ENCODE results near the gene PTPRD. TPM values are rescaled to one million over a fixed set of nuclear protein-coding genes. Genes with fewer than 3 reads are reported as not detected.

The PTPRD gene
- total RNA-seq, 3 donors from 2014 or later: 2.9 to 5.4 (median 3.6) TPM

DNA sequence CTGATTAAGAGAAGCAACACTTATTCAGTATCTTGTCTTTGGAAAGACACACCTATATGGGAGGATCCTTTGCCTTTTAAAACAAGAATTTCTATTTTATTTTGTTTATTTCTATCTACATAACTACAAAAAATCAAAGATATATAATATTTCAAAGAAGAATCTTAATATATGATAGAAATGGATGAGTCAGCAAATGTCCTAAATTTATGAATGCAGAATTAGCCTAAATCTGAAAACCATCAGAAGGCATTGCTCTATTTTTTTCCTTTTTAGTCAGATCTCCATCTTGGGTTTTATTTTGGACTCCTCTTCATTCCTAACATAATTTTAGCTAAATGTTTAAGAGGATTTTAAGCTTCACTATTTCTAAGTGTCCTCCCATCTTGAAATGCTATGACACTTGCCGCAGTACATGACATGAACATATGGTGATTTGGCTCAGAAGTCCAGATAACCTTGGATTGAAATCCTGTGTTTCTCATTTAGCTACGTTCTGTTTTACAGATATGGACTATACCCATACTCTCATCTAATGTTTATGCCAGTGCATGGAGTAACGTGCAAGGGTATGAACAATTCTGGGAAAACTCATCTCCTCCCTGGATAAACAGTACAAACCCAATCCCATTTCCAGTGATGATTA, 1490.4 kb downstream of the PTPRD start:
- no peaks in the 10 kb centered on the region for H3K27me3 ChIP-seq
- no peaks in the 10 kb centered on the region for H3K36me3 ChIP-seq
- H3K4me1 ChIP-seq: no peaks in the 10 kb centered on the region
- no peaks in the 10 kb centered on the region for H3K9me3 ChIP-seq
- DNase-seq (ENCODE audit: low spot score in 2 of 2): no peak
- no peak overlapping the region for H3K4me3 ChIP-seq
- TF ChIP-seq POLR2A (IDR thresholded peaks at IDR 0.05): no peak
- TF ChIP-seq, protein P1, sequence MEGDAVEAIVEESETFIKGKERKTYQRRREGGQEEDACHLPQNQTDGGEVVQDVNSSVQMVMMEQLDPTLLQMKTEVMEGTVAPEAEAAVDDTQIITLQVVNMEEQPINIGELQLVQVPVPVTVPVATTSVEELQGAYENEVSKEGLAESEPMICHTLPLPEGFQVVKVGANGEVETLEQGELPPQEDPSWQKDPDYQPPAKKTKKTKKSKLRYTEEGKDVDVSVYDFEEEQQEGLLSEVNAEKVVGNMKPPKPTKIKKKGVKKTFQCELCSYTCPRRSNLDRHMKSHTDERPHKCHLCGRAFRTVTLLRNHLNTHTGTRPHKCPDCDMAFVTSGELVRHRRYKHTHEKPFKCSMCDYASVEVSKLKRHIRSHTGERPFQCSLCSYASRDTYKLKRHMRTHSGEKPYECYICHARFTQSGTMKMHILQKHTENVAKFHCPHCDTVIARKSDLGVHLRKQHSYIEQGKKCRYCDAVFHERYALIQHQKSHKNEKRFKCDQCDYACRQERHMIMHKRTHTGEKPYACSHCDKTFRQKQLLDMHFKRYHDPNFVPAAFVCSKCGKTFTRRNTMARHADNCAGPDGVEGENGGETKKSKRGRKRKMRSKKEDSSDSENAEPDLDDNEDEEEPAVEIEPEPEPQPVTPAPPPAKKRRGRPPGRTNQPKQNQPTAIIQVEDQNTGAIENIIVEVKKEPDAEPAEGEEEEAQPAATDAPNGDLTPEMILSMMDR (IDR thresholded peaks at IDR 0.05): no peak
- no peak for TF ChIP-seq POLR2AphosphoS5 (IDR thresholded peaks at IDR 0.05)
- no peak overlapping the region for H3K27ac ChIP-seq
- intact Hi-C loops (cut with DNase I; ENCODE audit: low total_unique reads): no loop called here

DNA sequence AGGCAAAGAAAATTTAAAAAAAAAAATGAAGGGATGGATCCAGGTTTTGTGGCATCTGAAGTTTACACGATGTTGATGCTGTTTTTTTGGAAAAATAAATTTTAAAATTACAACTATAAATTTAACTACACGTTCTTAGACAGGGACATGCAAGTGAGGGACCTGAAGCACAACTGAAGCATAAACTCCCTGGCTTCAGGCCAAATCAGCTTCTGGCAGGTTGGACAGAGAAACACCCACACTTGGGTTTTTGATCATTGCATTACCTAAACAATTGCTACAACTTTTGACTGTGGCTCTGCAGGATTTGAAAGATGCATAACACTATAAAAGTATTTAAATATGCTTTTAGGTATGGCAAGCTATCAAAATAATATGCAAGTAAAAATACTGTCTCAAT, 1494.9 kb downstream of the PTPRD start:
- no peaks in the 10 kb centered on the region for H3K27me3 ChIP-seq
- H3K27ac ChIP-seq: no peak overlapping the region
- TF ChIP-seq POLR2AphosphoS5 (IDR thresholded peaks at IDR 0.05): no peak
- TF ChIP-seq POLR2A (IDR thresholded peaks at IDR 0.05): no peak
- TF ChIP-seq, protein P1 (IDR thresholded peaks at IDR 0.05): no peak
- intact Hi-C loops (cut with DNase I; ENCODE audit: low total_unique reads): no loop called here
- H3K4me1 ChIP-seq: no peaks in the 10 kb centered on the region
- DNase-seq (ENCODE audit: low spot score in 2 of 2): no peak
- H3K9me3 ChIP-seq: no peaks in the 10 kb centered on the region
- H3K4me3 ChIP-seq: no peak overlapping the region
- H3K36me3 ChIP-seq: no peaks in the 10 kb centered on the region

DNA sequence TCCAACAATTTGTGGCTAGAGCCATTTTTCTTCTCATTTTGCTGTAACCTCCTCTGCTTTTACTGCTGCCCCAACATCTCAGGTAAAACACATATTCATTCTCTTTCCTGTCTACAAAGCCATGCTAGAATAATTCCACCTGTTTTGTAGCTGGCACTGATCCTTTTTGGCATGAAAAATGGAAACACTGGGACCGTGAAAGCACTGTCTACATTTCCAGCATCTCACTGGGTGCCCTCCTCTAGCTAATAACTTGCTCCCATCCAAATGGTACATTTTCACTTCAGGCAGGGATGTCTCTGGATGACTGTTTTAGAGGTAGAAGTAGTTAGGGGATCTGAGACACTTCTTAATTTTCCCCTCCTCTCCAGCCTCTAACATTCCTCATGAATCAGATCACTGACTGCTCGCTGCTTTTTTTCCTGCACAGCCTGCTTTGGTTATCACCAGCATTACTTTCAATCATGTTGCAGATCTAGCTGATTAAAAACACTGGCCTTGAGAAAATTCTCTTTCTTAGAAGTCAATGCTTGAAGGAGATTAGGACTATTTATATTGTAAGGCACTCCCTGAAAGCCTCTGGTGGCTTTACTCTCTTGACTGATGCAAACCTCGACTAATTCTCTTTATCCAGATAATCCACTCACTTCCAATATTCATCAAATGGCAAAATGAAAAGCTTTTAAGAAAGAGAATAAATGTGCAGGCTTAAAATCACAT, 1500.6 kb downstream of the PTPRD start:
- Histone ChIP-seq H3K36me3 (no peaks in the 10 kb centered on the region), H3K4me3 (no peak overlapping the region), H3K9me3 (no peaks in the 10 kb centered on the region), H3K27ac (no peak overlapping the region), H3K4me1 (no peaks in the 10 kb centered on the region), H3K27me3 (no peaks in the 10 kb centered on the region)
- DNase-seq (ENCODE audit: low spot score in 2 of 2): no peak
- TF ChIP-seq, protein P1 (IDR thresholded peaks at IDR 0.05): no peak
- no peak for TF ChIP-seq POLR2AphosphoS5 (IDR thresholded peaks at IDR 0.05)
- TF ChIP-seq POLR2A (IDR thresholded peaks at IDR 0.05): no peak
- intact Hi-C loops (cut with DNase I; ENCODE audit: low total_unique reads): no loop called here

DNA sequence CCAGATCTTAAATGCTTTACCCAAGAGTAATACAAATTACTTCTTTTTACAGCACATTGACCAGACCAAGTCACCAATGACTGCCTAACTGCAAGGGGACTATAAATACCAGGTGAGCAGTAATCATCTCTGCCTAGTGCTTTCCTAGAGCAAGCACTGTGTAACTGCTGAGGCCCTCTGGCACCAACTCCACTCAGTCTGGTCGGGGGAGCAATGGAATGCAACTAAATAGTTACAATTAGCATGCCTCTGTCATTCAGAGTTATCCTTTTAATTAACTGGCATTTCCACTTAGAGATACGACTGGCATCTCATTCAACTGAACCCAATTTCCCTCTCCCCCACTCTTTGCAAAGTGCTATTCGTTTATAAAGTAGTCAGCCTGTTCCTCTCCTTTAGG, 1504.2 kb downstream of the PTPRD start:
- Histone ChIP-seq H3K36me3 (no peaks in the 10 kb centered on the region), H3K9me3 (no peaks in the 10 kb centered on the region), H3K27me3 (no peaks in the 10 kb centered on the region), H3K4me3 (no peak overlapping the region), H3K4me1 (no peaks in the 10 kb centered on the region), H3K27ac (no peak overlapping the region)
- DNase-seq (ENCODE audit: low spot score in 2 of 2): no peak
- intact Hi-C loops (cut with DNase I; ENCODE audit: low total_unique reads): no loop called here
- TF ChIP-seq POLR2AphosphoS5 (IDR thresholded peaks at IDR 0.05): no peak
- no peak for TF ChIP-seq POLR2A (IDR thresholded peaks at IDR 0.05)
- TF ChIP-seq, protein P1 (IDR thresholded peaks at IDR 0.05): no peak

DNA sequence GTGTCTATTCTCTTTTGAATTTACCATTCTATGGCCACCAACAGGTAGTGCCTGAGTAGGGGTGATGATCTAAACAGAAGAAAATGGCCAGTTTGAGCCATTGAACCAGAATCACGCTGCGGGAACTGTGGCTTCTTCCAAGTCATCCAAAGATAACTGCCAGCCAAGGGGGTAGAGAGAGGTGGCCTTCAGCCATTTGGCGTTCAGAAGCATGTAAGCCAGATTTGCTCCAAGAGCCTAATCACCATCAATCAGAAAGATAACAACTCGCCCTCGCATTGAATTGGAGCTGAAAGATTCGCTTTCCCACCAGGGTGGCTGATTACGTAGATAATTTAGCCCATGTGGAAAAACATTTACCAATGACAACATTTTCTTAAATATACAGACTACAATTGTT, 1510.5 kb downstream of the PTPRD start:
- H3K4me1 ChIP-seq: no peaks in the 10 kb centered on the region
- H3K9me3 ChIP-seq: no peaks in the 10 kb centered on the region
- intact Hi-C loops (cut with DNase I; ENCODE audit: low total_unique reads): no loop called here
- TF ChIP-seq, protein P1 (IDR thresholded peaks at IDR 0.05): no peak
- TF ChIP-seq POLR2AphosphoS5 (IDR thresholded peaks at IDR 0.05): no peak
- no peak for TF ChIP-seq POLR2A (IDR thresholded peaks at IDR 0.05)
- no peak for DNase-seq (ENCODE audit: low spot score in 2 of 2)
- no peaks in the 10 kb centered on the region for H3K36me3 ChIP-seq
- no peak overlapping the region for H3K4me3 ChIP-seq
- H3K27me3 ChIP-seq: no peaks in the 10 kb centered on the region
- no peak overlapping the region for H3K27ac ChIP-seq
